ENCODE measurements around the gene FBL. TPM values are rescaled to one million over a fixed set of nuclear protein-coding genes. Genes with fewer than 3 reads are reported as not detected.

Gene FBL
- total RNA-seq, 4 donors from 2014 or later, result 80.9 to 118 (median 91.1) TPM

DNA sequence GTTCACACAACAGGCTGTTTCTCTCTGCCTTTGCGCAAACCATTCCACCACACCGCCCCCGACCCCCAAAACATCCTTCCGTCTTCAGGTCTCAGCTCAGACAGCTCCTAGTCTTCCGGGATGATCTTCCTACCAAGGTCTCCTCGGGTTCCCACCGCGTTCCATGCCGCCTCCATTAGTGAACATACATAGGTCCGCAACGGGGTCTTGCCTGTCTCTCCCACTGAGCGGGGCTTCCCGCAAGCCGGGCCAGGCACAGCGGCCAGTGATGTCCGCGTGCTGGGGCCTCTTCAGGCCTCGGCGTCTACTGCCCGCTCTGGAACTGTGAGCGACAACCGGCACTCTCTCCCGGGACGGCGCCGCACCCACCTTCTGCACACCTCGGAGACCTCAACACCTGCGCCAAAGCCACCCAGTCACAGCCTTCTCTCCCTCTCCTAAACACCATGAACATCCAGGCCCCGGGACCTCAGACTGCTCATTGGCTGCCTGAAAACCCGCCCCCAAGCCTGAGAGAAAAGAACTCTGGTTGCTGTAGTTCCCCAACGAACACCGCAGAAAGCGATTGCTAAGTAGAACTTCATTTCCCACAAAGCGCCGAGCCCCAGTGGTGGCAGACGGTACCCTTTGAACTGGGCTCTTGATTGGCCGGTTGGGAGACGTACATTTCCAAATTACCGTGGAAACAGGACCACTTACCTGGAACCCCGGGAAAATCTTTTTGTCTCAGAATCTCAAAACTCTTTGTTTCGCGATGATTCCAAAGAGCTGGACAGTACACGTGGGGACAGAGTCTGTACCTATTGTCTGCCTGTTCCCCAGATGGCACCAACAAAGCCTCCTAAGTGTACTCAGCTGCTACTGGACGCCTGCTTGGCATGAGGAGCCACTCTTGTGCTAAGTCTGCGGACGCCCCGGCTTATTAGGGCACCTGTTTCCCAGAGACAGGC is 21.8 kb downstream of the FBL start:
- Histone ChIP-seq H3K4me3 (replicated peaks in 1 of 3) (peak overlapping the region; percentile 5 to 40 (median 22)), H3K9me3 (no peaks in the 10 kb centered on the region), H3K27ac (peak overlapping the region in 1 of 3 donors; percentile 18), H3K4me1 (peaks cover 5 to 7% of the 10 kb centered on the region in 2 donors), H3K36me3 (peaks cover 40 to 41% of the 10 kb centered on the region in 2 donors), H3K27me3 (no peaks in the 10 kb centered on the region)
- 14 to 15% methylated on average over 36 to 43 of the region's 47 CpGs for WGBS, 2 donors
- intact Hi-C loops (cut with DNase I), result no loop called here
- TF ChIP-seq POLR2A (IDR thresholded peaks at IDR 0.05) (peak in 1 of 2 donors; percentile 68), CTCF (IDR thresholded peaks at IDR 0.05) (peak in 2 of 6 experiments; percentile 12 to 39)
- peak; percentile 89 to 91 for DNase-seq

- H3K4me3 ChIP-seq (replicated peaks in 1 of 3), result peak overlapping the region in 2 of 3 donors; percentile 22 to 40
- TF ChIP-seq CTCF (IDR thresholded peaks at IDR 0.05) (no peak), POLR2A (IDR thresholded peaks at IDR 0.05) (no peak)
- H3K27ac ChIP-seq, result no peak overlapping the region
- H3K4me1 ChIP-seq, result peaks cover 5 to 7% of the 10 kb centered on the region in 2 donors
- H3K36me3 ChIP-seq, result peaks cover 33% of the 10 kb centered on the region in 2 donors
- no peaks in the 10 kb centered on the region for H3K27me3 ChIP-seq
- 28 to 30% methylated on average over 7 of the region's 7 CpGs for WGBS, 2 donors
- H3K9me3 ChIP-seq, result no peaks in the 10 kb centered on the region
- no peak for DNase-seq
- intact Hi-C loops (cut with DNase I), result no loop called here
These were observed 22.5 kb downstream of the FBL start for GRCh38 chr19:39823686-39824085.

- TF ChIP-seq CTCF (IDR thresholded peaks at IDR 0.05), result no peak
- no peak for TF ChIP-seq POLR2A (IDR thresholded peaks at IDR 0.05)
- Histone ChIP-seq H3K27ac (no peak overlapping the region), H3K27me3 (no peaks in the 10 kb centered on the region), H3K4me1 (peaks cover 5 to 7% of the 10 kb centered on the region in 2 donors), H3K36me3 (peaks cover 3 to 6% of the 10 kb centered on the region in 2 donors), H3K4me3 (replicated peaks in 1 of 3) (no peak overlapping the region), H3K9me3 (no peaks in the 10 kb centered on the region)
- DNase-seq, result no peak
- intact Hi-C loops (cut with DNase I), result no loop called here
- 93 to 94% methylated on average over 6 of the region's 6 CpGs for WGBS, 2 donors
These were observed 25.5 kb downstream of the FBL start for GRCh38 chr19:39820696-39821095.

GRCh38 chr19:39819786-39820185 is 26.4 kb downstream of the FBL start:
- intact Hi-C loops (cut with DNase I), result no loop called here
- Histone ChIP-seq H3K9me3 (no peaks in the 10 kb centered on the region), H3K4me1 (peaks cover 5% of the 10 kb centered on the region in 2 donors), H3K27ac (no peak overlapping the region), H3K4me3 (replicated peaks in 1 of 3) (no peak overlapping the region), H3K36me3 (no peaks in the 10 kb centered on the region), H3K27me3 (no peaks in the 10 kb centered on the region)
- 85 to 90% methylated on average over 3 of the region's 3 CpGs for WGBS, 2 donors
- no peak for DNase-seq
- TF ChIP-seq CTCF (IDR thresholded peaks at IDR 0.05), result no peak
- no peak for TF ChIP-seq POLR2A (IDR thresholded peaks at IDR 0.05)

DNA sequence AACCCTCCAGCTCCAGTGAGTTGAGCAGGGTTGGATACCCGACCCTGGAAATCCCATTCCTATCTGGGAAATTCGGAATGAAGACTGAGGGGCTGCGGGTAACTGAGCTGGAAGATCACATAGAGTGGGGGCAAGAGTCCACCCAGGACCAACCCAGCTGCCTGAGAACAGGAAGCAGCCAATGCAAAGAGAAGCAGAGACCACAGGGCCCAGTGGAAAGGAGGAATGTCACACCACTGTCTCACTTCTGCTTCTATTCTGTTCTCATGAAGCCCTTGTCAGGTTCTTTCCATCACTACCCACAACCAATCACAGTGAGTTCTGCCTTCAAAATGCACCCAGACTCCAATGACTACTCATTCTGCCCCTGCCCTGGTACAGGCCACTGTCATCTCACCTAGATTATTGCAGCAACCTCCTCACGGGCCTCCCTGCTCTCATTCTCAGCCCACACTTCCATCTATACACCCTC is 27.5 kb downstream of the FBL start:
- Histone ChIP-seq H3K4me1 (peaks cover 2% of the 10 kb centered on the region in 2 donors), H3K36me3 (no peaks in the 10 kb centered on the region), H3K27ac (no peak overlapping the region), H3K4me3 (replicated peaks in 1 of 3) (no peak overlapping the region), H3K9me3 (no peaks in the 10 kb centered on the region), H3K27me3 (no peaks in the 10 kb centered on the region)
- intact Hi-C loops (cut with DNase I), result no loop called here
- no peak for TF ChIP-seq POLR2A (IDR thresholded peaks at IDR 0.05)
- TF ChIP-seq CTCF (IDR thresholded peaks at IDR 0.05), result no peak
- 82 to 92% methylated on average over 4 of the region's 4 CpGs for WGBS, 2 donors
- DNase-seq, result no peak
